K562 (cell line): ENCODE measurements around the gene CBL. TPM values are rescaled to one million over a fixed set of nuclear protein-coding genes. Genes with fewer than 3 reads are reported as not detected.
A peak's percentile ranks its signal among the peaks of the same experiment; 100 is the strongest.

Experiments used
- ATAC-seq: fragments of 200-7000 bp; cut with Tn5 transposase; 3 replicates; pipeline ENCODE4 v1.9.1; 2020; ENCODE audit warnings: moderate library complexity
- BruUV-seq: library from RNA; stranded (reverse); fragments of 400-500 nt; replicated peaks from 2 replicates; lab custom pipeline; 2021; lab: Mats Ljungman, UMichigan
- CTCF ChIA-PET: fragments of 300-600 bp; formaldehyde crosslinking; extraction: SDS; loops from one replicate; lab custom pipeline; 2021; ENCODE audit warnings: low intra/inter-chr PET ratio; lab: Yijun Ruan, JAX
- POLR2A ChIA-PET: fragments of 300-600, 350-650 bp; sonication (Branson Sonifier 250); formaldehyde crosslinking; extraction: SDS; loops from one replicate; lab custom pipeline; 2021; ENCODE audit warnings: antibody characterized with exemption, inconsistent platforms; lab: Yijun Ruan, JAX
- DNase-seq, 4 experiments: peaks; one replicate each; pipeline versions ENCODE4 v3.0.0 to v3.0.0-alpha.2; 2011 to 2018; ENCODE audit warnings: low spot score in 3 of 4, mixed read lengths in 3 of 4; ENCODE audit errors: extremely low read depth in 1 of 4
- FAIRE-seq: peaks from 2 replicates; lab custom pipeline; 2011; peaks lifted over from hg19 to GRCh38; lab: Jason Lieb, UNC
- H2AFZ ChIP-seq: 2 replicates; pipeline ENCODE4 v1.6.0; 2011; ENCODE audit warnings: low read depth, low read length, control low read depth, inconsistent platforms
- H3K27ac ChIP-seq: fragments of 200-600 bp; 3 replicates; pipeline ENCODE4 v1.8.0; 2011; ENCODE audit warnings: low read depth, mild to moderate bottlenecking, control low read depth, inconsistent platforms, low read length, moderate library complexity, mixed read lengths; ENCODE audit errors: extremely low read depth
- H3K27me3 ChIP-seq, 2 experiments: fragments of 300-600 bp in 1 of 2; 2 replicates in 1 of 2; 3 replicates in 1 of 2; pipeline versions ENCODE4 v1.6.0 to v1.8.0; 2011; ENCODE audit warnings: inconsistent platforms in 2 of 2, low read length in 2 of 2, mild to moderate bottlenecking in 1 of 2, mixed read lengths in 1 of 2, moderate library complexity in 1 of 2; ENCODE audit not compliant: control insufficient read depth in 2 of 2, insufficient read depth in 2 of 2
- H3K36me3 ChIP-seq: fragments of 300-600 bp; 3 replicates; pipeline ENCODE4 v1.8.0; 2011; ENCODE audit warnings: mild to moderate bottlenecking, low read length, inconsistent platforms; ENCODE audit not compliant: control insufficient read depth, insufficient read depth
- H3K4me1 ChIP-seq, 2 experiments: fragments of 200-600 bp in 1 of 2; replicated peaks in 1 of 2; 2 replicates in 1 of 2; 3 replicates in 1 of 2; pipeline versions ENCODE4 v1.5.1 to v1.8.0; 2011; ENCODE audit warnings: inconsistent platforms in 2 of 2, low read length in 2 of 2, mild to moderate bottlenecking in 1 of 2, mixed read lengths in 1 of 2, moderate library complexity in 1 of 2; ENCODE audit not compliant: control insufficient read depth in 2 of 2, insufficient read depth in 2 of 2
- H3K4me2 ChIP-seq: 2 replicates; pipeline ENCODE4 v1.6.1; 2011; ENCODE audit warnings: low read length, control low read depth, inconsistent platforms, mixed read lengths; ENCODE audit not compliant: insufficient read depth
- H3K4me3 ChIP-seq: fragments of 200-600 bp; sonication (generic), shearing (Covaris generic); 2 replicates; pipeline ENCODE4 v1.5.1; 2016; ENCODE audit warnings: control low read depth, inconsistent platforms
- H3K79me2 ChIP-seq: fragments of 200-600 bp; 3 replicates; pipeline ENCODE4 v1.8.0; 2011; ENCODE audit warnings: low read length, inconsistent platforms; ENCODE audit not compliant: control insufficient read depth, insufficient read depth
- H3K9ac ChIP-seq, 2 experiments: 2 replicates each; pipeline versions ENCODE4 v1.6.0 to v1.6.1; 2011; ENCODE audit warnings: low read depth in 2 of 2, low read length in 2 of 2, control low read depth in 1 of 2, inconsistent platforms in 1 of 2, mild to moderate bottlenecking in 1 of 2, mixed read lengths in 1 of 2; ENCODE audit not compliant: insufficient read depth in 1 of 2
- H3K9me1 ChIP-seq: one replicate; pipeline ENCODE4 v1.6.0; 2011; ENCODE audit warnings: inconsistent platforms, mild to moderate bottlenecking, low read length, moderate library complexity; ENCODE audit not compliant: control insufficient read depth, insufficient read depth
- H3K9me3 ChIP-seq: replicated peaks from 2 replicates; pipeline ENCODE4 v1.5.1; 2011; ENCODE audit warnings: low read depth, low read length, inconsistent platforms; ENCODE audit not compliant: control insufficient read depth, insufficient read depth
- H4K20me1 ChIP-seq: replicated peaks from 2 replicates; pipeline ENCODE4 v1.6.1; 2011; ENCODE audit warnings: low read length, inconsistent platforms, mixed read lengths; ENCODE audit not compliant: control insufficient read depth, insufficient read depth
- ARID1B ChIP-seq: fragments of 450-650 bp; IDR thresholded peaks from 2 replicates; pipeline ENCODE4 v1.6.1; 2016; ENCODE audit warnings: antibody characterized with exemption, mild to moderate bottlenecking, inconsistent platforms
- ATF7 ChIP-seq: fragments of 450-650 bp; IDR thresholded peaks from 2 replicates; pipeline ENCODE4 v1.7.1; 2014; ENCODE audit warnings: mild to moderate bottlenecking, moderate library complexity
- DPF2 ChIP-seq: fragments of 450-650 bp; IDR thresholded peaks from 2 replicates; pipeline ENCODE4 v1.6.1; 2016
- EP400 ChIP-seq: fragments of 450-650 bp; IDR thresholded peaks from 2 replicates; pipeline ENCODE4 v1.6.1; 2017; ENCODE audit warnings: antibody characterized with exemption, mild to moderate bottlenecking, moderate library complexity
- KDM1A ChIP-seq, 2 experiments: fragments of 450-650 bp; IDR thresholded peaks; 2 replicates each; pipeline ENCODE4 v1.6.1; 2016; ENCODE audit warnings: mild to moderate bottlenecking in 2 of 2
- SMARCA4 ChIP-seq: fragments of 450-650 bp; IDR thresholded peaks from 2 replicates; pipeline ENCODE4 v1.6.1; 2016
- SOX6 ChIP-seq: fragments of 450-650 bp; IDR thresholded peaks from 2 replicates; pipeline ENCODE4 v1.6.1; 2014; ENCODE audit warnings: mild to moderate bottlenecking
- ZFP1 ChIP-seq: fragments of 450-650 bp; formaldehyde crosslinking; IDR thresholded peaks from 2 replicates; pipeline ENCODE4 v1.4.0; 2020; ENCODE audit warnings: mild to moderate bottlenecking, mixed read lengths
- ZNF165 ChIP-seq: fragments of 250-450 bp; sonication (Bioruptor Pico); IDR thresholded peaks from 2 replicates; pipeline ENCODE4 v1.4.0; 2020; ENCODE audit warnings: borderline replicate concordance
- ZNF232 ChIP-seq: sonication (generic); formaldehyde crosslinking; IDR thresholded peaks from 2 replicates; pipeline ENCODE4 v1.8.0; 2022; ENCODE audit warnings: mild to moderate bottlenecking, missing genetic modification reagents
- WGBS: fragments of 100-300 bp; shearing (Covaris generic); methylation state at CpG from one replicate; pipeline ENCODE4 v1.1.6; 2016; ENCODE audit warnings: low coverage, mixed read lengths; ENCODE audit not compliant: insufficient coverage; ENCODE audit errors: missing lambda C conversion rate; 5-methylcytosine and 5-hydroxymethylcytosine counted together
- in situ Hi-C: fragments of 300-500 bp; cut with MboI; formaldehyde crosslinking; loops from 4 replicates; pipeline ENCODE4 v1.15.0; 2018; ENCODE audit warnings: inconsistent platforms, mixed read lengths
- intact Hi-C: fragments of 100-400 bp; cut with micrococcal nuclease; formaldehyde crosslinking; loops from 2 replicates; pipeline ENCODE4 v1.14.2; 2022
- polyA plus RNA-seq, 8 experiments: library from polyadenylated mRNA; depleted of rRNA in 4 of 8; stranded (reverse) in 5 of 8; unstranded in 3 of 8; fragments of >200 nt; fragmentation: Nextera tagmentation in 2 of 8; fragmentation: Illumina TruSeq in 1 of 8; extraction: Ambion mirVana in 2 of 8; extraction: Trizol in 1 of 8; gene quantifications; 2 replicates each; pipeline versions ENCODE4 v1.2.1 to v1.2.3, GENCODE V29; 2011 to 2014; ENCODE audit warnings: inconsistent platforms in 1 of 8, missing spikeins in 1 of 8
- total RNA-seq, 7 experiments: library from RNA; depleted of rRNA in 6 of 7; stranded (reverse); fragments of >200 nt in 6 of 7; fragmentation: Illumina TruSeq in 2 of 7; extraction: Trizol in 2 of 7; gene quantifications; 2 replicates each; pipeline versions ENCODE4 v1.2.1 to v1.2.3, GENCODE V29; 2011 to 2021; ENCODE audit warnings: low replicate concordance in 1 of 7
- TF ChIP-seq, protein P1 (sequence below): sonication (generic); IDR thresholded peaks from 2 replicates; pipeline ENCODE4 v1.6.1; 2016
- TF ChIP-seq, protein P2 (sequence below): fragments of 450-650 bp; IDR thresholded peaks from 2 replicates; pipeline ENCODE4 v1.6.1; 2018; ENCODE audit not compliant: partially characterized antibody
- TF ChIP-seq, protein P3 (sequence below): fragments of 450-650 bp; IDR thresholded peaks from 2 replicates; pipeline ENCODE4 v1.6.1; 2017; ENCODE audit warnings: antibody characterized with exemption, mild to moderate bottlenecking

CBL gene
- total and polyA plus RNA-seq, 9 of the 15 experiments (the other 6 are each of a cell fraction or from before 2014, with no cell fraction given) = 3.2 to 24.9 (median 9.9) TPM

DNA sequence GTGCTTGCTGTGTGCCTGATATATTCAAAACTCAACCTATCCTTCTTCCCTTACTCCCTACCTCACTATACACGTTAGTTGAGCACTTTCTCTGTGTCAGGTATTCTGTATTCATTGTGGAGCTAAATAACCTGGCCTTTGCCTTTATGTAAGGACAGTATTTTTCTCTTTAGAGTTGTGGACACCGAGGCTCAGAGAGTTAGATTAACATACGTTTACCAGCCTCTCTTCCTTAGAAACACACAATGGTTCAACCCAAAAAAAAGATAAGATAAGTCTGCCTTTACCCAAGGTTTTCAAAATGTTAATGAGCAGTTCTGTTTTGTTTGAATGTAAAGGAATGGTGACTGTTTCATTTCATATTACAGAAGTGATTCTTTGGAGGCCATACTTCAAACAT lies 45.0 kb downstream of the CBL start:
- Histone ChIP-seq H3K9ac (peak overlapping the region in 1 of 2 experiments; percentile 24; a peak in 1 of 4 replicates), H3K4me1 (peaks cover 0 to 16% of the 10 kb centered on the region in 2 experiments; a peak in 2 of 5 replicates), H3K79me2 (peaks cover 4% of the 10 kb centered on the region; the same call in 1 of the 3 replicates), H3K4me3 (no peak overlapping the region), H4K20me1 (no peaks in the 10 kb centered on the region), H3K36me3 (peaks cover 3% of the 10 kb centered on the region; the same call in 1 of the 3 replicates), H3K4me2 (peak overlapping the region; percentile 50; the same call in 1 of the 2 replicates), H3K9me3 (no peaks in the 10 kb centered on the region), H3K27me3 (no peaks in the 10 kb centered on the region), H2AFZ (peak overlapping the region; percentile 54), H3K9me1 (no peaks in the 10 kb centered on the region), H3K27ac (peak overlapping the region; percentile 40; the same call in 2 of the 3 replicates)
- WGBS = 0% methylated on average over 3 of the region's 3 CpGs
- intact Hi-C loops = no loop called here
- FAIRE-seq = peak; percentile 72
- peak; percentile 14; the same call in 1 of the 2 replicates for TF ChIP-seq EP400
- TF ChIP-seq KDM1A (IDR thresholded peaks at IDR 0.05) = 0 out of 4 replicates have a peak, but pooled peaks of 1 of the 2 experiments have one; percentile 7
- TF ChIP-seq, protein P1, sequence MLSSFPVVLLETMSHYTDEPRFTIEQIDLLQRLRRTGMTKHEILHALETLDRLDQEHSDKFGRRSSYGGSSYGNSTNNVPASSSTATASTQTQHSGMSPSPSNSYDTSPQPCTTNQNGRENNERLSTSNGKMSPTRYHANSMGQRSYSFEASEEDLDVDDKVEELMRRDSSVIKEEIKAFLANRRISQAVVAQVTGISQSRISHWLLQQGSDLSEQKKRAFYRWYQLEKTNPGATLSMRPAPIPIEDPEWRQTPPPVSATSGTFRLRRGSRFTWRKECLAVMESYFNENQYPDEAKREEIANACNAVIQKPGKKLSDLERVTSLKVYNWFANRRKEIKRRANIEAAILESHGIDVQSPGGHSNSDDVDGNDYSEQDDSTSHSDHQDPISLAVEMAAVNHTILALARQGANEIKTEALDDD = peak; percentile 71; the same call in 1 of the 2 replicates
- peak; percentile 47; the same call in 1 of the 2 replicates for TF ChIP-seq SOX6
- 0 out of 2 replicates have a peak, but pooled peaks have one; percentile 28 for TF ChIP-seq DPF2
- TF ChIP-seq SMARCA4 = 0 out of 2 replicates have a peak, but pooled peaks have one; percentile 18
- no peak for TF ChIP-seq ZFP1 (CRISPR knock-in tag)
- no peak for TF ChIP-seq ZNF232 (CRISPR knock-in tag)
- peak; percentile 51; the same call in 1 of the 2 replicates for TF ChIP-seq ATF7
- TF ChIP-seq, protein P2, sequence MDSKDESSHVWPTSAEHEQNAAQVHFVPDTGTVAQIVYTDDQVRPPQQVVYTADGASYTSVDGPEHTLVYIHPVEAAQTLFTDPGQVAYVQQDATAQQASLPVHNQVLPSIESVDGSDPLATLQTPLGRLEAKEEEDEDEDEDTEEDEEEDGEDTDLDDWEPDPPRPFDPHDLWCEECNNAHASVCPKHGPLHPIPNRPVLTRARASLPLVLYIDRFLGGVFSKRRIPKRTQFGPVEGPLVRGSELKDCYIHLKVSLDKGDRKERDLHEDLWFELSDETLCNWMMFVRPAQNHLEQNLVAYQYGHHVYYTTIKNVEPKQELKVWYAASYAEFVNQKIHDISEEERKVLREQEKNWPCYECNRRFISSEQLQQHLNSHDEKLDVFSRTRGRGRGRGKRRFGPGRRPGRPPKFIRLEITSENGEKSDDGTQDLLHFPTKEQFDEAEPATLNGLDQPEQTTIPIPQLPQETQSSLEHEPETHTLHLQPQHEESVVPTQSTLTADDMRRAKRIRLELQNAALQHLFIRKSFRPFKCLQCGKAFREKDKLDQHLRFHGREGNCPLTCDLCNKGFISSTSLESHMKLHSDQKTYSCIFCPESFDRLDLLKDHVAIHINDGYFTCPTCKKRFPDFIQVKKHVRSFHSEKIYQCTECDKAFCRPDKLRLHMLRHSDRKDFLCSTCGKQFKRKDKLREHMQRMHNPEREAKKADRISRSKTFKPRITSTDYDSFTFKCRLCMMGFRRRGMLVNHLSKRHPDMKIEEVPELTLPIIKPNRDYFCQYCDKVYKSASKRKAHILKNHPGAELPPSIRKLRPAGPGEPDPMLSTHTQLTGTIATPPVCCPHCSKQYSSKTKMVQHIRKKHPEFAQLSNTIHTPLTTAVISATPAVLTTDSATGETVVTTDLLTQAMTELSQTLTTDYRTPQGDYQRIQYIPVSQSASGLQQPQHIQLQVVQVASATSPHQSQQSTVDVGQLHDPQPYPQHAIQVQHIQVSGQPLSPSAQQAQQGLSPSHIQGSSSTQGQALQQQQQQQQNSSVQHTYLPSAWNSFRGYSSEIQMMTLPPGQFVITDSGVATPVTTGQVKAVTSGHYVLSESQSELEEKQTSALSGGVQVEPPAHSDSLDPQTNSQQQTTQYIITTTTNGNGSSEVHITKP = peak; percentile 95
- no peak for TF ChIP-seq ZNF165 (CRISPR knock-in tag)
- TF ChIP-seq, protein P3, sequence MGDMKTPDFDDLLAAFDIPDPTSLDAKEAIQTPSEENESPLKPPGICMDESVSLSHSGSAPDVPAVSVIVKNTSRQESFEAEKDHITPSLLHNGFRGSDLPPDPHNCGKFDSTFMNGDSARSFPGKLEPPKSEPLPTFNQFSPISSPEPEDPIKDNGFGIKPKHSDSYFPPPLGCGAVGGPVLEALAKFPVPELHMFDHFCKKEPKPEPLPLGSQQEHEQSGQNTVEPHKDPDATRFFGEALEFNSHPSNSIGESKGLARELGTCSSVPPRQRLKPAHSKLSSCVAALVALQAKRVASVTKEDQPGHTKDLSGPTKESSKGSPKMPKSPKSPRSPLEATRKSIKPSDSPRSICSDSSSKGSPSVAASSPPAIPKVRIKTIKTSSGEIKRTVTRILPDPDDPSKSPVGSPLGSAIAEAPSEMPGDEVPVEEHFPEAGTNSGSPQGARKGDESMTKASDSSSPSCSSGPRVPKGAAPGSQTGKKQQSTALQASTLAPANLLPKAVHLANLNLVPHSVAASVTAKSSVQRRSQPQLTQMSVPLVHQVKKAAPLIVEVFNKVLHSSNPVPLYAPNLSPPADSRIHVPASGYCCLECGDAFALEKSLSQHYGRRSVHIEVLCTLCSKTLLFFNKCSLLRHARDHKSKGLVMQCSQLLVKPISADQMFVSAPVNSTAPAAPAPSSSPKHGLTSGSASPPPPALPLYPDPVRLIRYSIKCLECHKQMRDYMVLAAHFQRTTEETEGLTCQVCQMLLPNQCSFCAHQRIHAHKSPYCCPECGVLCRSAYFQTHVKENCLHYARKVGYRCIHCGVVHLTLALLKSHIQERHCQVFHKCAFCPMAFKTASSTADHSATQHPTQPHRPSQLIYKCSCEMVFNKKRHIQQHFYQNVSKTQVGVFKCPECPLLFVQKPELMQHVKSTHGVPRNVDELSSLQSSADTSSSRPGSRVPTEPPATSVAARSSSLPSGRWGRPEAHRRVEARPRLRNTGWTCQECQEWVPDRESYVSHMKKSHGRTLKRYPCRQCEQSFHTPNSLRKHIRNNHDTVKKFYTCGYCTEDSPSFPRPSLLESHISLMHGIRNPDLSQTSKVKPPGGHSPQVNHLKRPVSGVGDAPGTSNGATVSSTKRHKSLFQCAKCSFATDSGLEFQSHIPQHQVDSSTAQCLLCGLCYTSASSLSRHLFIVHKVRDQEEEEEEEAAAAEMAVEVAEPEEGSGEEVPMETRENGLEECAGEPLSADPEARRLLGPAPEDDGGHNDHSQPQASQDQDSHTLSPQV = peak; percentile 50; the same call in 1 of the 2 replicates
- peak; percentile 26; the same call in 1 of the 2 replicates for TF ChIP-seq ARID1B
- DNase-seq = peak in 2 of 4 experiments; percentile 22 to 27
- POLR2A ChIA-PET = interaction anchor here (0.8 to 1.4 kb wide), 2 partner anchors 12 to 18 kb away, joined by 3 read pairs; no protein-coding TSS in a partner anchor
- CTCF ChIA-PET = no interaction called here
- no TSS peak for BruUV-seq
- peak; percentile 73 for ATAC-seq
- in situ Hi-C loops = no loop called here
